ENCODE measurements around the gene LRCH1.

LRCH1 gene

GRCh38 chr13:46617885-46618284 lies 64.9 kb downstream of the LRCH1 start:
- DNase-seq = no peak

GRCh38 chr13:46618694-46619254 lies 65.8 kb downstream of the LRCH1 start:
- DNase-seq = no peak

- DNase-seq = no peak
These were observed 67.1 kb downstream of the LRCH1 start for GRCh38 chr13:46620029-46620428.

GRCh38 chr13:46620471-46620870 lies 67.5 kb downstream of the LRCH1 start:
- no peak for DNase-seq

GRCh38 chr13:46621133-46621532 lies 68.2 kb downstream of the LRCH1 start:
- DNase-seq = no peak

- no peak for DNase-seq
These were observed 69.0 kb downstream of the LRCH1 start for GRCh38 chr13:46621792-46622629.

GRCh38 chr13:46622630-46623256 lies 69.8 kb downstream of the LRCH1 start:
- no peak for DNase-seq

GRCh38 chr13:46624353-46624752 lies 71.4 kb downstream of the LRCH1 start:
- no peak for DNase-seq

GRCh38 chr13:46624821-46625220 lies 71.9 kb downstream of the LRCH1 start:
- no peak for DNase-seq

- DNase-seq = no peak
These were observed 74.5 kb downstream of the LRCH1 start for GRCh38 chr13:46627462-46627861.

- no peak for DNase-seq
These were observed 75.8 kb downstream of the LRCH1 start for GRCh38 chr13:46628622-46629365.

GRCh38 chr13:46629811-46630413 lies 76.9 kb downstream of the LRCH1 start:
- no peak for DNase-seq

GRCh38 chr13:46630431-46631178 lies 77.6 kb downstream of the LRCH1 start:
- no peak for DNase-seq

GRCh38 chr13:46631179-46631542 lies 78.2 kb downstream of the LRCH1 start:
- no peak for DNase-seq

- DNase-seq = no peak
These were observed 79.2 kb downstream of the LRCH1 start for GRCh38 chr13:46632176-46632575.

- DNase-seq = no peak
These were observed 80.4 kb downstream of the LRCH1 start for GRCh38 chr13:46633416-46633815.

- DNase-seq = no peak
These were observed 83.5 kb downstream of the LRCH1 start for GRCh38 chr13:46636451-46636850.

- DNase-seq = no peak
These were observed 84.2 kb downstream of the LRCH1 start for GRCh38 chr13:46637213-46637612.

- no peak for DNase-seq
These were observed 85.3 kb downstream of the LRCH1 start for GRCh38 chr13:46638262-46638661.

- no peak for DNase-seq
These were observed 86.3 kb downstream of the LRCH1 start for GRCh38 chr13:46639033-46639981.

GRCh38 chr13:46640843-46641242 lies 87.9 kb downstream of the LRCH1 start:
- no peak for DNase-seq
